Spleen (tissue), 11 donors: ENCODE results near the gene SCRN2. TPM values are rescaled to one million over a fixed set of nuclear protein-coding genes. Genes with fewer than 3 reads are reported as not detected.

Source experiments
- DNase-seq: peaks from one replicate; pipeline ENCODE4 v3.0.0-alpha.2; 2020
- H3K27ac ChIP-seq, 8 donors: fragments of 200-600 bp; sonication (generic) in 7 of 8; 1 replicate in 4 of 8; 2 replicates in 4 of 8; pipeline versions ENCODE4 v1.5.0 to v1.8.0; 2016 to 2021; ENCODE audit warnings: inconsistent platforms in 4 of 8, mild to moderate bottlenecking in 4 of 8, moderate library complexity in 1 of 8
- H3K27me3 ChIP-seq, 7 donors: fragments of 200-600 bp; sonication (generic) in 6 of 7; replicated peaks in 1 of 7; 1 replicate in 4 of 7; 2 replicates in 3 of 7; pipeline versions ENCODE4 v1.5.0 to v1.8.0; 2016 to 2021; ENCODE audit warnings: inconsistent platforms in 3 of 7, mild to moderate bottlenecking in 1 of 7
- H3K36me3 ChIP-seq, 6 donors: fragments of 200-600 bp; sonication (generic) in 5 of 6; 1 replicate in 4 of 6; 2 replicates in 2 of 6; pipeline versions ENCODE4 v1.5.0 to v1.8.0; 2016 to 2021; ENCODE audit warnings: inconsistent platforms in 2 of 6
- H3K4me1 ChIP-seq, 6 donors: fragments of 200-600 bp; sonication (generic) in 5 of 6; 1 replicate in 3 of 6; 2 replicates in 3 of 6; pipeline versions ENCODE4 v1.5.0 to v1.8.0; 2016 to 2021; ENCODE audit warnings: inconsistent platforms in 3 of 6
- H3K4me3 ChIP-seq, 8 donors: fragments of 200-600 bp; sonication (generic) in 7 of 8; 1 replicate in 4 of 8; 2 replicates in 4 of 8; pipeline versions ENCODE4 v1.5.0 to v1.8.0; 2016 to 2021; ENCODE audit warnings: inconsistent platforms in 4 of 8, mild to moderate bottlenecking in 4 of 8, moderate library complexity in 2 of 8
- H3K9me3 ChIP-seq, 8 donors: fragments of 200-600 bp; sonication (generic) in 7 of 8; 1 replicate in 4 of 8; 2 replicates in 4 of 8; pipeline versions ENCODE4 v1.5.0 to v1.8.0; 2016 to 2021; ENCODE audit warnings: inconsistent platforms in 4 of 8
- CTCF ChIP-seq, 11 experiments: fragments of 200-600 bp in 7 of 11; fragments of 450-650 bp in 4 of 11; sonication (generic) in 4 of 11; IDR thresholded peaks in 8 of 11; conservative IDR thresholded peaks in 3 of 11; 1 replicate in 7 of 11; 2 replicates in 4 of 11; pipeline versions ENCODE4 v1.4.0 to v1.8.0; 2016 to 2021; ENCODE audit warnings: antibody characterized with exemption in 11 of 11, inconsistent platforms in 4 of 11, mild to moderate bottlenecking in 1 of 11
- POLR2A ChIP-seq, 3 donors: fragments of 450-650 bp; IDR thresholded peaks; one replicate each; pipeline ENCODE4 v1.5.1; 2017; ENCODE audit warnings: antibody characterized with exemption in 3 of 3, mild to moderate bottlenecking in 1 of 3
- POLR2AphosphoS5 ChIP-seq, 3 donors: sonication (generic); formaldehyde crosslinking; IDR thresholded peaks; one replicate each; pipeline ENCODE4 v1.5.1; 2017; ENCODE audit warnings: antibody characterized with exemption in 3 of 3
- WGBS, 5 donors: extraction: QIAGEN DNeasy Blood & Tissue Kit in 3 of 5; methylation state at CpG; one replicate each; pipeline versions ENCODE4 v1.1.5 to v1.1.7; 2013 to 2018; 5-methylcytosine and 5-hydroxymethylcytosine counted together
- intact Hi-C: fragments of 100-400 bp; cut with DNase I; formaldehyde crosslinking; loops from one replicate; pipeline ENCODE4 v1.15.0; 2023; ENCODE audit warnings: low total_unique reads
- polyA plus RNA-seq, 3 donors: library from polyadenylated mRNA; stranded (reverse); fragments of 200-250 nt; gene quantifications; one replicate each; pipeline ENCODE4 v1.2.1, GENCODE V29; 2013
- total RNA-seq, 7 donors: library from RNA; depleted of rRNA in 3 of 7; stranded (reverse); fragments of >200 nt in 3 of 7; fragmentation: NEBNext Ultra II Directional in 4 of 7; extraction: Animal tissue kit (Norgen Biotek cat#: 25700) in 4 of 7; gene quantifications; one replicate each; pipeline versions ENCODE4 v1.1.0 to v1.2.1, GENCODE V29; 2016 to 2021
- donor health status: healthy with polysubstance abuse.
- donor health status: DM: no; HTN: no; CAD: no; lungs with moderate emphysema.
- donor health status: DM: no; HTN: no; CAD: no.
- donor health status: Bipolar disorder and iron deficiency.
- donor health status: healthy.
- donor health status: DM: no; HTN: no; CAD: no.
- donor health status: DM: yes; HTN: yes; CAD: no.

The SCRN2 gene
- total and polyA plus RNA-seq, 10 donors = 37.5 to 59.4 (median 49.7) TPM

GRCh38 chr17:47801176-47801765 lies 39.8 kb downstream of the SCRN2 start:
- no peak for TF ChIP-seq CTCF (IDR thresholded peaks at IDR 0.05 in 8 of 11, conservative IDR thresholded peaks at IDR 0.05 in 3 of 11)
- no peak for TF ChIP-seq POLR2AphosphoS5 (IDR thresholded peaks at IDR 0.05)
- TF ChIP-seq POLR2A (IDR thresholded peaks at IDR 0.05) = no peak
- WGBS, 5 donors = 70 to 93% (median 85%) methylated on average over 3 to 4 of the region's 4 CpGs

GRCh38 chr17:47800686-47801085 lies 40.4 kb downstream of the SCRN2 start:
- intact Hi-C loops = loop anchor here (10.0 kb wide), 1 partner anchor 126 kb away; no protein-coding TSS in a partner anchor
- 81 to 88% (median 85%) methylated on average over 11 to 12 of the region's 12 CpGs for WGBS, 5 donors

More at GRCh38 chr17:47801176-47801765, 39.8 kb downstream of the SCRN2 start:
- no peak overlapping the region for H3K27ac ChIP-seq
- no peaks in the 10 kb centered on the region for H3K9me3 ChIP-seq
- DNase-seq = no peak
- no peaks in the 10 kb centered on the region for H3K4me1 ChIP-seq
- no peak overlapping the region for H3K4me3 ChIP-seq
- intact Hi-C loops = loop anchor here (10.0 kb wide), 1 partner anchor 126 kb away; no protein-coding TSS in a partner anchor
- peaks cover 0 to 7% (median 0%) of the 10 kb centered on the region in 7 donors for H3K27me3 ChIP-seq
- peaks cover 0 to 4% (median 0%) of the 10 kb centered on the region in 6 donors for H3K36me3 ChIP-seq

GRCh38 chr17:47797797-47798196 lies 43.3 kb downstream of the SCRN2 start:
- 49 to 80% (median 58%) methylated on average over 2 of the region's 2 CpGs for WGBS, 5 donors
- DNase-seq = no peak

More at GRCh38 chr17:47800686-47801085, 40.4 kb downstream of the SCRN2 start:
- H3K27ac ChIP-seq = no peak overlapping the region
- peaks cover 0 to 8% (median 0%) of the 10 kb centered on the region in 7 donors for H3K27me3 ChIP-seq
- H3K4me3 ChIP-seq = no peak overlapping the region
- H3K36me3 ChIP-seq = no peaks in the 10 kb centered on the region
- DNase-seq = no peak
- H3K4me1 ChIP-seq = no peaks in the 10 kb centered on the region
- no peaks in the 10 kb centered on the region for H3K9me3 ChIP-seq
- no peak for TF ChIP-seq POLR2A (IDR thresholded peaks at IDR 0.05)
- no peak for TF ChIP-seq CTCF (IDR thresholded peaks at IDR 0.05 in 8 of 11, conservative IDR thresholded peaks at IDR 0.05 in 3 of 11)
- TF ChIP-seq POLR2AphosphoS5 (IDR thresholded peaks at IDR 0.05) = no peak

More at GRCh38 chr17:47797797-47798196, 43.3 kb downstream of the SCRN2 start:
- Histone ChIP-seq H3K9me3 (no peaks in the 10 kb centered on the region), H3K4me3 (no peak overlapping the region), H3K4me1 (no peaks in the 10 kb centered on the region), H3K36me3 (no peaks in the 10 kb centered on the region), H3K27me3 (peaks cover 0 to 37% (median 15%) of the 10 kb centered on the region in 7 donors), H3K27ac (no peak overlapping the region)
- intact Hi-C loops = loop anchor here (10.0 kb wide), 1 partner anchor 103 kb away; the partner anchor contains the start of gene TBKBP1
- TF ChIP-seq CTCF (IDR thresholded peaks at IDR 0.05 in 8 of 11, conservative IDR thresholded peaks at IDR 0.05 in 3 of 11) (no peak), POLR2A (IDR thresholded peaks at IDR 0.05) (no peak), POLR2AphosphoS5 (IDR thresholded peaks at IDR 0.05) (no peak)
